GM19463 (cell line): ENCODE data around the gene PFKFB2.
A peak's percentile ranks its signal among the peaks of the same experiment; 100 is the strongest.

Experiments used
- ATAC-seq: cut with Tn5 transposase; IDR thresholded peaks from one replicate; pipeline ENCODE4 v1.9.1; 2021; ENCODE audit warnings: mild to moderate bottlenecking, moderate library complexity; ENCODE audit not compliant: unreplicated experiment

PFKFB2 gene

DNA sequence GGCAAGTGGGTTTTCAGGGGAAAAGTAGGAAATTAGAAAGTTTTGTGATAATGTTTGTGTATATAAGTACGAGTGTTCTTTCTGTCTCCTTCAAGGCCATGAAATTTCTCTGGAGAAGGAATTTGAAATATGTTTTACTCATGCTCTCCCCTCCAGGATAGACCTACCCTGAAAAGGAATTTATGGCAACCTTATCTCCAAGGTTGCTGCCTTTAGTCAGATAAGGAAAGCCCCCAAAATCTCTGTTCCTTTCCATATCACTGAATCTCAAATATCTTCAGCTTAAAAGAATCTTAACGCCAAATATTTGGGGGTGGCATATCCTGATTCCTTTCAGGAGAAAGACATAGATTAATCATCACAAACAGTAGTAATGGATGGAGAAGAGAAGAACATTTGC, 35.1 kb downstream of the PFKFB2 start:
- no peak for ATAC-seq

DNA sequence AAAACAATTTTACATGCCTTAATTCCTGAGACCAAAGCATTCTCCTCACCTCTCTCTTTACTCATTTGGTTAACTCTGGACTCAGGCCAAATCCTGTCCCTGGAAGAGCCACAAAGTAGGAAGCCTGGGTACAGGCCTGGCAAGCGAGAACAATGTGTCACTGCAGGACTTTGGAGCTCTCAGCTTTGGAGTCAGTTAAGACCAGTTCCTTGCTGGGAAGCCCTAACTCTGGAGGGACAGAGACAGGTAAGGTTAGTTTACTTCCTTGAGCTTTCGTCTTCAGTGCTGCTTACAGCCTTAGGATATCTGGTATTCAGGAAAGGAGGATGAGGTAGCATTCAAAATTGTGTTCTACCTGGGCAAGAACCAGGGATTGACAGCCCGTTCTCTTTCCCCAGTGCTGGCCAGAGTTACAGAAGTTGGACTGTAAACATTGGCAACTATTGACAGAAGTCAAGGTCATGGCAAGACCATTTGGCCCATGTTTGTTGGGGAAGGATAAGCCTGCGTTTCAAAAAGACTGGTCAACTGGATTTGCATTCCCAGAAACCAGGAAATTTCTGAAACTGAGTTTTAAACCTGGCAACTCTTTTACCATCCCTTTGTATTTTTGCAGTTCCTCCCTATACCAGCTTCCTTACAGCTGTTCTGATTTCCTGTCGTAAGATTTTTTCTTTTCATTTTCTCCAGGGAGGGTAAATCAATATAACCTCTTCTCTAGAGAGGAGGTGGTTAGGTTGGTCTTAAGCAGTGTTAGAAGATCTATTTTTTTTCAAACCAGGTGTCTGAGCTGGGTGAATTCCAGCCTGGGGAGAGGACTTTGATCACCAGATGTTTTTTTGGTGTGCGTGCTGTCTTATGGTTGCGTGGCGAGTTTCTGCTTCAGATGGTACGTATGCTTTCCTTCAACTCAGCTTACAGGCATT, 35.9 kb downstream of the PFKFB2 start, which contains the start of gene C4BPB:
TSS of gene C4BPB (plus strand) at position 160 of the 926 bp plus-strand sequence. CDS start at position 832, 672 bp downstream.
- ATAC-seq, result peak; percentile 36

DNA sequence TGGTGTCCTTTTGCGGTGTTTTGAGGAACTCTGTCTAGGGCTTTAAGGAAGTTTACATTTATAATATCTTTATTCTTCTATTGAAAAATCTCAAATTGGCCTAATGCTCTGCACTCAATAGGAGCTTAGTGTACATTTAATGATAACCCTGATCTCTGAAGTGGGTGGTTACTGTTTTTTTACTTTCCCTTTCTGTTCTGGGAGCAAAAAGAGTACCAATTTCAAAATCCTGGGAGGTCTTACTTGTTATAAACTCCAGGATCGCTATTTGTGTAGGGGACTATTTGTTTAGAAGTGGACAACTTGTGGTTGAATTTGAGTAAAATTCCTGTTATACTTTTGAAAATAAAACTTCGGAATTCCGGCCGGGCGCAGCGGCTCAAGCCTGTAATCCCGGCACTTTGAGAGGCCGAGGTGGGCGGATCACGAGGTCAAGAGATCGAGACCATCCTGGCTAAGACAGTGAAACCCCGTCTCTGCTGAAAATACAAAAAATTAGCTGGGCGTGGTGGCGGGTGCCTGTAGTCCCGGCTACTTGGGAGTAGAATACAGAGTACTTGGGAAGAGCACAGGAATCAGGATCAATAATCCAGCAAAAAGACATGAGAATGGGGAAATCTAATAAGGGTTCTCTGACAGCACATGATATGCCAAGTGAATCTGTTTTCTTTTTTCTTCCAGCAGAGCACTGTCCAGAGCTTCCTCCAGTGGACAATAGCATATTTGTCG, 36.7 kb downstream of the PFKFB2 start:
- ATAC-seq, result peak; percentile 24

DNA sequence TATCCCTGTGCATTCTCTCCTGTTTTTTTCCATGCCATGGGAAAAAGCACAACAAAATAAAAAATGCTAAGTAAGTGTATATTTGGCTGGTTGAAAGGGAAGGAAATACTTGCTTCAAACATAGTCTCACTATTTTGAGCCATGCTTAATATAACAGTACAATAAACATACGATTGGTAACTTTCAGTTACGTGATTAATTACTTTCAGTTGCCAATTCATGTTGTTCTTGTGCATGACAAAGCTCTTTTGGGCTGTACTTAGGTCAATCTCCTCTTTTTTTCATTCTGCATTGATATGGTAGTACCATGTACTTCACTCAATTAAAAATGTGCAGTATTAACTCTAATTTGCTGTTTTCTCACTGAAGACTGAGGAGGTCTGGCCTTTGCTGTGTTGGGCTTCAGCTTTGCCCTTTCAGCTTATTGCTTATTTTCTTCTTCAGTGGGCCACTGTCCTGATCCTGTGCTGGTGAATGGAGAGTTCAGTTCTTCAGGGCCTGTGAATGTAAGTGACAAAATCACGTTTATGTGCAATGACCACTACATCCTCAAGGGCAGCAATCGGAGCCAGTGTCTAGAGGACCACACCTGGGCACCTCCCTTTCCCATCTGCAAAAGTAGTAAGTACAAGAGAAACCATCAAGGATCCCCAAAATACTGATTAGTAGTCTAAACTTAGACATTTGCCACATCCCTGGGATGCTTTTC, 38.3 kb downstream of the PFKFB2 start:
- ATAC-seq, result no peak

DNA sequence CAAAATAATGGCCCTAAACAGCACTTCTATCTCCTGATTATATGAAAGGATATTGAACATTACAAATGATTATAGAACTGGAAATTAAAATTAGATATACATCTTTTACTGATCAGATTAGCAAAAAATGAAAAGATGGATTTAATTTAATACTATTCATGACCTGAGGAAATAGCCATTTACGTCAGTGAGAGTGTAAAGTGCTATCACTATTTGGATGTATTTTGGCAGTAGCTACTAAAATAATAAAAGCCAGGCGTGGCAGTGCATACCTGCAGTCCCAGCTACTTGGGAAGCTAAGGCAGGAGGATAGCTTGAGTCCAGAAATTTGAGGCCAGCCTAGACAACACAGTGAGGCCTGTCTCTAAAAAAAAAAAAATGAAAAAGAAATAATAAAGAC, 40.9 kb downstream of the PFKFB2 start:
- ATAC-seq, result no peak

DNA sequence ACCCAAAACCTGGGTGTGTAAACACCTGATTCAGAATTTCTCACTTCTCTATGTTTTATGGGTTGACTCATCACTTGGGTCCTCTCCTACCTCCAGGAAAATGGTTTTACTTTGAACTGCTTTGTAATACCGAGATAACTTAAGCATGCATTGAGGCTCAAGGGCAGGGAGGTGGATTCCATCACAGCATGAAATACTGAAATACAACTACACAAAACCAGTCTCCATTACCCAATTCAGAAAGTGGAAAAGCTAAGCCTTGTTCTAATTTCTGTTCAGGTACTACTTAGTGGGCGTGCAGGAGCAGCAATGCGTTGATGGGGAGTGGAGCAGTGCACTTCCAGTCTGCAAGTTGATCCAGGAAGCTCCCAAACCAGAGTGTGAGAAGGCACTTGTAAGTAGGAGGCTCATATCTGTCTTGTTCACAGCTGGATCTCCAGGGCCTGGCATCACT, 44.8 kb downstream of the PFKFB2 start:
- peak; percentile 98 for ATAC-seq

DNA sequence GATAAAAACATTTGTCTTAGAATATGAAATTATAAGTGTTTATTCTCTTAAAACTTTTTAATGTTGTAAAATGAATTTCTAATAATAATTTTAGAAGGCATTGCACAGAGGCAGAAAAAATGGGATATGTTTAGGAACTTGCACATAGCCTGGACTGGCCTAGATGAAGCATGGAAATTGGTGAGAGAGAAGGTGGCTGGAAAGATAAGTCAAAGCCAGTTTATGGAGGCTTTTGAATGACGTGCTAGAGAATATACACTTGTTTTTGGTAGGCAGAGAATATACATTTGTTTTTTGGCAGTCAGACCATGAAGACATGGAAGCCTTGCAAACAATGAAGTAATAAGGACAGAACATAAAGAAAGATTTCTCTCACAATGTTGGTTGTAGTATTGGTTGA, 48.6 kb downstream of the PFKFB2 start:
- no peak for ATAC-seq

- no peak for ATAC-seq
Observed at GRCh38 chr1:207102146-207102545, 49.1 kb downstream of the PFKFB2 start.

DNA sequence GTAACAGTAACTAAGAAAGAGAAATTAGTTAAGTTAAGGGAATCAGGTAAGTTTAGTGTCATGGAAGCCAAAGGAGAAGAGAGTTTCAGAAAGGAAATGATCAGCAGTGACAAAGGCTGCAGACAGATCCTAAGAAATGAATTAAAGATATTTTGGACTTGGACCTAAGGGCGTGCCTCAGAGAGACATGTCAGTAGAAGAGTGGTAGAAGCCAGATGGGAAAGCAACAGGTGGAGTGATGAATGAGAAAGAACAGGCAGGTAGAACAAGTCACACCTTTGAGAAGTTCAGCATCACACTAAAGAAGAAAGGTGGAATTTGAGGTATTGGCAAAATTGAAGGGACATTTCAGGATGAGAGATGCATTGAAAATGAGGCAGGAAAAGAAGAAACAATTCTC, 49.6 kb downstream of the PFKFB2 start:
- ATAC-seq, result no peak

DNA sequence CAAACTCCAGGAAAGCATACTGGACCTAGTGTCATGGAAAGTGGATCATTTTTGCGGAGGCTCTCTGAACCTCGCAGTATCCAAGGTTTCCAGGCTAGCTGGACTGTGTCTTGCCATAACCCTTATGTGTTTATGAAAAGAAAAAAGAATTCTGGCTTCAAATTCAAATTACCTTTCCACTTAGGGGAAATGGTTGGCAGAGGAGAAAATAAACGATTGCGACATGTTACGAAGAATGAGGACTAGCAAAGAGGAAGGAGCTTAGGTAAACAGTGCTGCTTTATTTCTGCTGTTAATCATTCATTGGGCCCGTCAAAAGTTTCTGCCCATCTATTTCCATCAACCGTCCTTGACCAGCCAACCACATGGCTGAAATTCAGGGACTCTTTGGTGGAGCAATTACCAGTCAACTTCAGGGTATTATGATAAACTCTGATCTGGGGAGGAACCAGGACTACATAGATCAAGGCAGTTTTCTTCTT, 50.9 kb downstream of the PFKFB2 start, which contains the start of gene C4BPA:
TSS of gene C4BPA (plus strand) at position 342 of the 482 bp plus-strand sequence. CDS start 8,793 bp downstream, outside the sequence.
- no peak for ATAC-seq

- ATAC-seq, result no peak
Observed at GRCh38 chr1:207109004-207109403, 55.9 kb downstream of the PFKFB2 start.

- no peak for ATAC-seq
Observed at GRCh38 chr1:207112616-207113296, 59.7 kb downstream of the PFKFB2 start.

DNA sequence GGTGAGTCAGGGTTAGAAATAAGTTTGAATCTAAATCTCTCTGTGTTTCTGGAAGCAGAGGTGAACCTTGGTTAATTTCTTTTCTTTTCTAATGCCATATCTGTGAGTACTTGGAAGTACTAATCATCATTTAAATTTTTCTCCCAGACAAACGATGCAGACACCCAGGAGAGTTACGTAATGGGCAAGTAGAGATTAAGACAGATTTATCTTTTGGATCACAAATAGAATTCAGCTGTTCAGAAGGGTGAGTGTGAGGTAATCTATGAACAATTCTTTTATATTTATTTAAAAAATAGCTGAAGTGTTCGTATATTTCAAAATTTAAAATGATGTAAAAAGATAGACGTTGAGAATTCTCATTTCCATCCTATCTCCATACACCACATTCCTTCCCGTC, 62.2 kb downstream of the PFKFB2 start:
- ATAC-seq, result no peak

DNA sequence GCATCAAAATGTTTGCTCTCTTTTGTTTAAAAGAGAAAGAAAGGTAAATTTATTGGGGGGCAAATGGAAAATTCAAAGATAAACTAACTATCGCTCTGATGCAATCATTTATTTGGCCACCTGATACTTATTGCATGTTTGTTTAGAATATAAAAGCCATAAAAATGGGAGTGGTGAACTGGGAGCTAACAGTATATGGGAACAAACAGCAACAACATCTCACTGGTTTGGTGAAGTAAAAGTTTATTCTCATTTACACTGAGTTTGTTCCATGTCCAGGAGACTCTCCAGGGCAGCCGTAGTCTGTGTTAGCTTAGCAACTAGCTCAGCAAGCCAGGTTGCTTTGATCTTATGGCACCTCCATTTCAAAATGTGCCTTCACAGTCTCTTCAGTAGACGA, 71.3 kb downstream of the PFKFB2 start:
- no peak for ATAC-seq

DNA sequence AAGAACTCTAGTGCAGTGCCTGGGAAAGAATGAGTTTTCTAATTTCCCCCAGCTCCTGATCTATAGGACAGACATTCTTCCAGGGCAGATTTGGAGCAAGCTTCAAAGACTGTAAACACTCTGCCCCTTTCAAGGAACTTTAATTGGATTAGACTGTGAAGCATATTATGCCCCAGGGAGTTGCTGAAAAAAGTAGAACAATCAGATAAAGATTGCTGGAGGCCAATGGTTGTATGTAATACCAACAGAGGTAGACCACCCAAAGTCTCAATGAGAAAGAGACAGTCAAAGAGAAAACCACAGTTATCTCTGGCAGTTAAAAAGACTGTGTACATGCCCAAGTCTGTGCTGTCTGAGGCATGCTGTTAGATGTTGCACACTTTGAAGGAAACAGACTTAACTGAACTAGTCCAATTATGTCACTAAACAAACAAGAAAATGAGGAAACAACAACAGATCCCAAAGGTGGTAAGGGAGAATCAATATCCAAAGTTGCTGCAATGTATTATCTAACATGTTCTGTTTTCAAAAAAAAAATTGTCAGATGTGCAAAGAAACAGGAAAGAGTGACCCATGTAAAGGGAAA, 75.4 kb downstream of the PFKFB2 start:
- ATAC-seq, result no peak

DNA sequence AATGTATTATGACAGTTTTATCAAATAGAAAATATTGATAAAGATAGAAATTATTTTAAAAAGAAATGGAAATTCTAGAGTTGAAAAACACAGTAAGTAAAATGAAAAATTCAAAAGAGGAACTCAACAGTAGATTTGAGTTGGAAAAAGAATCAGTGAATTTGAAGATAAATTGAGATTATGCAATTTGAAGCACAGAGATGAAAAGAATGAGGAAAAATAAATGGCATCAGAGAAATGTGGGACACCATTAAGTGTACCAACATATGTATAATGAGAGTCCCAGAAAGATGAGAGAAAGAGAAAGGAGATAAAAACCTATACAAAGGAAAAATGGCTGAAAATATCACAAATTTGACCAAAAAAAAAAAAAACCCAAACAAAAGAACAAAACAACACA, 76.0 kb downstream of the PFKFB2 start:
- ATAC-seq, result no peak
